Prostate gland (tissue), 2 donors: ENCODE measurements around the gene OR14C36.

Experiments
- CTCF ChIP-seq, 4 experiments: fragments of 200-600 bp in 2 of 4; fragments of 450-650 bp in 2 of 4; sonication (generic) in 2 of 4; IDR thresholded peaks; 1 replicate in 3 of 4; 2 replicates in 1 of 4; pipeline ENCODE4 v1.5.1; 2016 to 2019; ENCODE audit warnings: antibody characterized with exemption in 4 of 4, mild to moderate bottlenecking in 2 of 4, moderate library complexity in 2 of 4
- POLR2A ChIP-seq: fragments of 450-650 bp; IDR thresholded peaks from one replicate; pipeline ENCODE4 v1.6.1; 2016; ENCODE audit warnings: antibody characterized with exemption, mild to moderate bottlenecking
- POLR2AphosphoS5 ChIP-seq: sonication (generic); formaldehyde crosslinking; IDR thresholded peaks from one replicate; pipeline ENCODE4 v1.6.1; 2017; ENCODE audit warnings: antibody characterized with exemption

- TF ChIP-seq POLR2A (no peak), CTCF (IDR thresholded peaks at IDR 0.05) (no peak), POLR2AphosphoS5 (no peak)
Measured at GRCh38 chr1:248348475-248348874, at the start of gene OR14C36.
